Pancreas (tissue), 10 donors: ENCODE results near the gene ADGRL1. TPM values are rescaled to one million over a fixed set of nuclear protein-coding genes. Genes with fewer than 3 reads are reported as not detected.

ENCODE experiments used
- ATAC-seq, 4 donors: fragments of 200-7000 bp; cut with Tn5 transposase; one replicate each; pipeline versions ENCODE4 v1.8.0 to v1.9.1; 2020; ENCODE audit warnings: mild to moderate bottlenecking in 4 of 4, moderate library complexity in 4 of 4
- DNase-seq, 6 donors: peaks; one replicate each; pipeline ENCODE4 v3.0.0-alpha.2; 2020
- FAIRE-seq: peaks from 2 replicates; lab custom pipeline; 2012; peaks lifted over from hg19 to GRCh38; lab: Jason Lieb, UNC
- H3K27ac ChIP-seq, 4 donors: fragments of 200-600 bp; sonication (generic); 1 replicate in 3 of 4; 2 replicates in 1 of 4; pipeline versions ENCODE4 v1.5.0 to v1.8.0; 2020
- H3K27me3 ChIP-seq, 4 donors: fragments of 200-600 bp; one replicate each; pipeline ENCODE4 v1.8.0; 2021
- H3K36me3 ChIP-seq, 3 donors: fragments of 200-600 bp; sonication (generic) in 1 of 3; one replicate each; pipeline versions ENCODE4 v1.5.0 to v1.8.0; 2020 to 2021
- H3K4me1 ChIP-seq, 3 donors: fragments of 200-600 bp; one replicate each; pipeline ENCODE4 v1.8.0; 2021
- H3K4me3 ChIP-seq, 4 donors: fragments of 200-600 bp; sonication (generic) in 2 of 4; one replicate each; pipeline versions ENCODE4 v1.5.0 to v1.8.0; 2020 to 2021
- H3K9me3 ChIP-seq, 4 donors: fragments of 200-600 bp; one replicate each; pipeline ENCODE4 v1.8.0; 2021
- CTCF ChIP-seq, 4 donors: fragments of 200-600 bp; sonication (generic) in 3 of 4; IDR thresholded peaks; one replicate each; pipeline versions ENCODE4 v1.5.0 to v1.8.0; 2021; ENCODE audit warnings: antibody characterized with exemption in 4 of 4
- WGBS, 2 donors: extraction: QIAGEN DNeasy Blood & Tissue Kit; methylation state at CpG; one replicate each; pipeline ENCODE4 v1.1.7; 2013; 5-methylcytosine and 5-hydroxymethylcytosine counted together
- intact Hi-C, 3 donors: fragments of 100-400 bp; cut with DNase I; formaldehyde crosslinking; loops; one replicate each; pipeline versions ENCODE4 v1.11.1 to v1.14.2; 2022
- polyA plus RNA-seq, 2 donors: library from polyadenylated mRNA; stranded (reverse); fragments of 200-250 nt; gene quantifications; one replicate each; pipeline ENCODE4 v1.2.3, GENCODE V29; 2013
- total RNA-seq, 6 donors: library from RNA; stranded (reverse); fragmentation: NEBNext Ultra II Directional in 4 of 6; extraction: Animal tissue kit (Norgen Biotek cat#: 25700) in 4 of 6; gene quantifications; one replicate each; pipeline versions ENCODE4 v1.2.1 to v1.2.4, GENCODE V29; 2021 to 2023
- donor health status: healthy with polysubstance abuse.
- donor health status: DM: no; HTN: no; CAD: no; lungs with moderate emphysema.
- donor health status: DM: no; HTN: no; CAD: no.
- donor health status: control.
- donor health status: control.
- donor health status: Bipolar disorder and iron deficiency.
- donor health status: DM: yes; HTN: yes; CAD: no.
- donor health status: DM: no; HTN: no; CAD: no.
- donor health status: DM: no; HTN: no; CAD: no.
- donor health status: DM: yes; HTN: yes; CAD: no.

The ADGRL1 gene
- total and polyA plus RNA-seq, 8 donors, result 8.3 to 16.8 (median 9.8) TPM

GRCh38 chr19:14115756-14116155 lies 90.2 kb downstream of the ADGRL1 start:
- H3K4me1 ChIP-seq, result peaks cover 25 to 43% (median 25%) of the 10 kb centered on the region in 3 donors

DNA sequence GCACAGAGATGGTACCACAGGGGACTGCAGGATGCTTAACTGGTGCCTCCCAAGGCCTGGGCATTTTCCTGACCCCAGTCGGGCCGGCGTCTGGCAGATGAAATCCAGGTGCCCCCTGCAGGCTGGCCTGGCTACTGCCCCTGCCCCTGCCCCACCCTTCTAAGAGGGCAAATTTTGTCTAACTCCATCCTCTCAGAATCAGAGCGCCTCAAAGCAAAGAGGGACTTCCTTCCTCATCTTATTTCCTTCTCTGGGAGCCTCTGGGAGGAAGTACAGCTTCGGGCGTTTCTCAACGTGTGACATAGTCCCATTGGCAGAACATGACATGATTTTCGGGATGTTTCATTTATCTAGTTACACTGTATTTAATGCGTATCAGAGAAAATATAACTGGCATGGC lies 91.1 kb downstream of the ADGRL1 start:
- no peak overlapping the region for H3K4me3 ChIP-seq
- TF ChIP-seq CTCF (IDR thresholded peaks at IDR 0.05), result peak in 3 of 4 donors; percentile 40 to 51 (median 45)
- WGBS, 2 donors, result 41 to 47% methylated on average over 9 of the region's 9 CpGs
- H3K36me3 ChIP-seq, result no peaks in the 10 kb centered on the region
- H3K27me3 ChIP-seq, result no peaks in the 10 kb centered on the region
- H3K27ac ChIP-seq, result no peak overlapping the region
- H3K4me1 ChIP-seq, result peaks cover 25 to 43% (median 25%) of the 10 kb centered on the region in 3 donors
- intact Hi-C loops, result no loop called here
- DNase-seq (peak in 5 of 6 donors; percentile 49 to 80 (median 61)), ATAC-seq (no peak), FAIRE-seq (no peak)
- H3K9me3 ChIP-seq, result no peaks in the 10 kb centered on the region

More at GRCh38 chr19:14115756-14116155, 90.2 kb downstream of the ADGRL1 start:
- no peaks in the 10 kb centered on the region for H3K27me3 ChIP-seq
- ATAC-seq, result no peak
- H3K36me3 ChIP-seq, result no peaks in the 10 kb centered on the region
- DNase-seq, result no peak
- intact Hi-C loops, result no loop called here
- WGBS, 2 donors, result 60 to 63% methylated on average over 5 of the region's 5 CpGs
- TF ChIP-seq CTCF (IDR thresholded peaks at IDR 0.05), result no peak
- no peak overlapping the region for H3K27ac ChIP-seq
- H3K9me3 ChIP-seq, result no peaks in the 10 kb centered on the region
- no peak overlapping the region for H3K4me3 ChIP-seq
- FAIRE-seq, result no peak

DNA sequence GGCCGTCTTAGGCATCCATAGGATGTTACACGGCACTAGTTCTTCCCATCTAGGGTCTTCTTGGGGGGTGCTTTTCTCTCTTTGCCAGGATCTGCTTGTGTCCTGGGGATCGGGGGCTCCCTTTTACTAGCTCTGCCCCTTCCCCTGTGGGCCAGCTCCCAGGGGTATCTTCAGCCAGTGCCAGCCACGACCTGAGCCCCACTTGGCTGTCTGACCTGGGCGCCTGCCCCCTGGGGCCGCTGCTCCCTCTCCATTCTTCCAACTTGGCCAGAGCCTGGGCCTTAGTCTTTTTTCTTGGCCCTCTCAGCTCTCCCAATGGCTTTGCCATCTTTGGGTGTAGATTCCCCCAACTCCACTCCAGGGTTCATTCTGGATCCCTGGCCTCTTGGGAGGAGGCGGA lies 91.5 kb downstream of the ADGRL1 start:
- no peaks in the 10 kb centered on the region for H3K36me3 ChIP-seq
- no peak overlapping the region for H3K27ac ChIP-seq
- DNase-seq (peak in 1 of 6 donors; percentile 55), FAIRE-seq (no peak), ATAC-seq (no peak)
- intact Hi-C loops, result no loop called here
- 80 to 87% methylated on average over 5 to 7 of the region's 7 CpGs for WGBS, 2 donors
- peaks cover 24 to 39% (median 25%) of the 10 kb centered on the region in 3 donors for H3K4me1 ChIP-seq
- no peaks in the 10 kb centered on the region for H3K9me3 ChIP-seq
- no peak overlapping the region for H3K4me3 ChIP-seq
- no peak for TF ChIP-seq CTCF (IDR thresholded peaks at IDR 0.05)
- no peaks in the 10 kb centered on the region for H3K27me3 ChIP-seq

- FAIRE-seq (no peak), DNase-seq (peak in 5 of 6 donors; percentile 35 to 81 (median 74)), ATAC-seq (no peak)
- peak in 1 of 4 donors; percentile 7 for TF ChIP-seq CTCF (IDR thresholded peaks at IDR 0.05)
- 75 to 79% methylated on average over 18 of the region's 18 CpGs for WGBS, 2 donors
- Histone ChIP-seq H3K36me3 (no peaks in the 10 kb centered on the region), H3K9me3 (no peaks in the 10 kb centered on the region), H3K4me1 (peaks cover 18 to 34% (median 19%) of the 10 kb centered on the region in 3 donors), H3K27me3 (no peaks in the 10 kb centered on the region), H3K27ac (peak overlapping the region in 1 of 4 donors; percentile 2), H3K4me3 (no peak overlapping the region)
- intact Hi-C loops, result no loop called here
Measured at GRCh38 chr19:14113762-14114414, 92.1 kb downstream of the ADGRL1 start.

DNA sequence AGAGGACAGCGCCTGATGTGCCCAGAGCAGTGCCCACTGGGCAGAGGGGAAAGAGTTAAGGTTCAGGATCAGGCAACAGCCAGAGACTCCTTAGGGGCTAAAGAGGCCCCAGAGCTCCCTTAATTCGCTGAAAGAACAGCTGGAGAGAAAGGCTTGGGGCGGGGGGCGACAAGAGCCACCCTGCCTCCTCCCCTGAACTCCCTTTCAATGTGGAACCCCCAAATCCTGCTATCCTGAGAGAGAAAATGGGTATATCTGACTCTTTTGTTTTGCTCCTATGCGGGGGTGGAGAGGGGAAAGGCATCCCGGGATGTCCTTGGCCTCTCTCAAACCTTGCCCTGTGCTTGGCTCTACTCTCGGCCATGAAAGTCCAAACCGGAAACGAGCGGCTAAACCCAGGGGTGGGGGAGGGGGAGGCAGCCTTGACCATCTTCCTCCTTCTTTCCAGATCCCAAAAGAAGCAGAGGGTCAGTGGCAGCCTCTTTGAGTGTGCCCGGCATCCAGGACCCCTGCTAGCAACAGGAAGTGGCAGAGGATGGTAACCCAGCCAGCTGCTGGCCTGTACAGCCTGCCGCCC lies 93.1 kb downstream of the ADGRL1 start:
- intact Hi-C loops, result no loop called here
- peak in 1 of 6 donors; percentile 31 for DNase-seq
- Histone ChIP-seq H3K27me3 (no peaks in the 10 kb centered on the region), H3K4me1 (peaks cover 14 to 29% (median 16%) of the 10 kb centered on the region in 3 donors), H3K36me3 (no peaks in the 10 kb centered on the region), H3K27ac (peak overlapping the region; percentile 2 to 23 (median 10)), H3K9me3 (no peaks in the 10 kb centered on the region), H3K4me3 (no peak overlapping the region)
- 34 to 35% methylated on average over 11 to 12 of the region's 12 CpGs for WGBS, 2 donors
- FAIRE-seq, result no peak
- TF ChIP-seq CTCF (IDR thresholded peaks at IDR 0.05), result no peak
- no peak for ATAC-seq
